ENCODE data around the gene PLD5. TPM values are rescaled to one million over a fixed set of nuclear protein-coding genes. Genes with fewer than 3 reads are reported as not detected.

Gene PLD5
- polyA plus RNA-seq (ENCODE audit: insufficient read length): 1.2 TPM
- long read RNA-seq, donor 1: 0 reads
- long read RNA-seq, donor 2, full-length matches to known transcripts: 1 of 1 reads
- long read RNA-seq, donor 2, partial matches to known transcripts: 0 of 1 reads
- long read RNA-seq, donor 2, other reads (novel, unspliced or antisense): 0 of 1 reads
- long read RNA-seq, donor 3: 0 reads
- long read RNA-seq, donor 4: 0 reads
- long read RNA-seq, donor 5: 0 reads
- long read RNA-seq, donor 6: 0 reads
- long read RNA-seq, donor 7: 0 reads
- long read RNA-seq, donor 8, full-length matches to known transcripts: 1 of 1 reads
- long read RNA-seq, donor 8, partial matches to known transcripts: 0 of 1 reads
- long read RNA-seq, donor 8, other reads (novel, unspliced or antisense): 0 of 1 reads

DNA sequence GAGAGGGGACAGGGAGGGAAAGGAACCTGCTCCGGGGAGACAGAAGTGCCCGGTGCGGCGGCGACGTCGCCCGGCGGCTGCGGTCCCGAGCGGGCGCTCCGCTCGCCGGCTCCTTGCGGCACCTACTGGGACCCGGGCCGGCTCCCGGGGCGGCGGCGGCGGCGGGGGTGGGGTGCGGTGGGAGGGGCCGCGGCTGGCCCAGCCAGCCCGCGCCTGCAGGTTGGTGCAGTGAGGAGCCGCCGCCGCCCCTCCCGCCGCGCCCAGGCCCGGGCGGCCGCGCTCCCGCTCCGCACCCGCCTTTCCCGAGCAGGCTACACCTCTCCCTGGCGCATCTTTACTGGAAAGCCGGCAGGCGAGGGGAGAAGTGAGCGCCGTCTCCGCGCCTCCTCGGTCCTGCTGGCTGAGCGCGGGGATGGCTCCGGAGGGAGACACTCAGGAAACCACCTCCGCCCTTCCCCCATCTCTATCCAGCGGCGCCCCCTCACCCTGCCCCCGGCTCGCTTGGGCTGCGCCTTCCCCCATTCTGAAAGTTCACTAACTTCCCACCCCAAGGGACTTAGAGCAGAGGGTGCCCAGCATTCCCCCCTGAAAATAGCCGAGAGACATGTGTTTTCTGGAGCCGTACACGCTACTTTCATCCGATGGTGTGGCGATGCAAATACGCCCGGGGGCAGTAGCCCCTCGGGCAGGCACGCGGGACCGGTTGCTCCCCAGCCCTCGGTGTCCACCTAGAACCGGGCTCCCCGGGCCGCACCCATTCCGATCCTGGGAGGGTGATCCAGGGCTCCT is at the start of gene PLD5:
Gene PLD5 (minus strand): TSS at position 127 of the 789 bp plus-strand sequence.
- no peak for DNase-seq

DNA sequence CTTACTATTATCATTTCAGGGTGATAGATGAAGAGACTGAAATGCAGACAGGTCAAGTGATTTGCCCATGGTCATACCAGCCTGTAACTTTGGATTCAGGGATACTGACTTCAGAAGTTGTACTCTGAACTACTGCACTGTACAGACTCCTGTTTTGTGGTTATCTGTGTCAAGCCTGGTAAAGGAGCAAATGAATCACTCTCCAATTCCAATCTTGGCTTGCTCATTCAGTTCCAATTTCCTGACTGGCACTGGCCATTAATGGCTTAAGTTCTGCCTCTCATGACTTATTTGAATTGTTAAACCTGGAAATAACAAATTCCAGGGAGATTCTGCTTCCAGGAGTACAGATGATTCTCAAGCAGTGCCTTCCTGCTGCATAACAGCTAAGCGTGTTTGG is 45.4 kb upstream of the PLD5 start:
- no peak for DNase-seq

GRCh38 chr1:242568666-242569065 is 44.2 kb upstream of the PLD5 start:
- DNase-seq: no peak

DNA sequence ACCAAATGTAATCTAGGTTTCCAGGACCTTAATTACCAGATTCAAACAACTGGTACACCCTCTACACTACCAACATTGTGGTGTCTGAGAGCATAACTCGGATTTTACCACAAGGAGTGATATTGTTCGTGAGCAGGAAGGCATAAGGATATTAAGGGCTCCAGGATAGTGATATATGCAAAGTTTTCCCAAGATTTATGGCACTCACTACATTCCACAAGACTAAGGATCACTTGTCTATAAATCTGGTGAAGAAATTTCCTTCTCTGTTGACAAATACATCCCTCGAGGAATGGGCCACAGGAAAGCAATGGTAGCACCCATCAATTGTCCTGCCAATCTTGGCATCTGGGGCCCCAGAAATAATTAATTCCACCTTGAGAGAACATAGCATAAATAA is 43.1 kb upstream of the PLD5 start:
- DNase-seq: no peak

GRCh38 chr1:242556759-242557158 is 32.3 kb upstream of the PLD5 start:
- no peak for DNase-seq

GRCh38 chr1:242556276-242556675 is 31.8 kb upstream of the PLD5 start:
- DNase-seq: no peak

- no peak for DNase-seq
Measured at GRCh38 chr1:242554577-242554976, 30.1 kb upstream of the PLD5 start.

DNA sequence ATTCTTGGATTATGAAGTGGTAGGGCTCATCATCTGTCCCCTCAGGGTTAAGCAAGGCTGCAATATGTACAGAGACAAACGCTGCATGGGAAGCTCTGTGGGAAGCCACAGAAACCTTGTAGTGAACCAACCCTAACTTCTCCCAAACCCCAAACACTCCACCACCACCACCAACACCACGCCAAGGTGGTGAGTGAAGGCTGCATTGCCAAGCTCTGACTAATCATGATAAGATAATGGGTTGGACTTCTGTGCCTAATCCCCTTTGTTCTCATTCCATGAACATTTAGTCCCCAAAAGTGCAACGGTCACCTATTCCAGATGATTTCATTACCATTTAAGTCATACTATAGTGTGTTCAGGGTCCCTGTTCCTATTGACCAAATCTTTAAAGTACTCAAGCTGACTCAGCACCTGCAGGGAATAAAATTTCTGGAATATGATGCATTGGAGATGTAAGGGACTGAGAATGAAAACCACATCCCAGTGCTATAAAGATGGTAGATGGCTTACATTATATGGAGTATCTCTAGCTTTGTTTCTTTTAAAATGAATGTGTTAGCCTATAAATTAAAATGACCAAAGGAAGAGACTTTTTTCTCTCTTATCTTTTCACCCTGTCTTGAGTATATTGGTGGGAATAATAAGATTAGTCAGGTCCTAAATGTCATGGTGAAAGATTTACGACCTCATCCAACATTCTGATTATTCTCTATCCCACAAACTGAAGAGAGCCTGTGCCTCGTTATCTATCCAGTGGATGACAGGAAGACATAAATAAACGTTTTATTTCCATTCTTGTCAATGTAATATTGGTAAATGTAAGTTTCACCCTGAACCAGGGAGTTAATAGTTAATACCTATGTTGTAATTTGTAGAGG is 22.6 kb upstream of the PLD5 start:
- DNase-seq: no peak

DNA sequence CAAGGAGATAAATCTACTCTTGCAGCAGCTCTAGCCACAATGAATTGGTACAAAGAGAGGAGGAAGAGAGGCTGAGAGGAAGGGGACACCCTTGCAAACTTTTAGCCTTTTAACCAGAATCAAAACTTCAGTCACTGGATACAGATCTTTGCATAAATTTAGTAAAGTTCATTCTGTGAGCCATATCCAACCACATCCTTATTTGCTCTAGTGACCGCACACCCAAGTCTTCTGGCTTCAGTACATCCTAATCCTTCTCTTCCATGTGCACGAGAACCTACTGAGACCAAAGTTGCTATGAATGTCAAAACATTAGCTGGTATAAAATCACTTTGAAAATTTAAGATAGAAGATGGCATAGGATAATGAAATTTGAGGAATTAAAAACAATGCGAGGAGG is 21.9 kb upstream of the PLD5 start:
- DNase-seq: no peak

DNA sequence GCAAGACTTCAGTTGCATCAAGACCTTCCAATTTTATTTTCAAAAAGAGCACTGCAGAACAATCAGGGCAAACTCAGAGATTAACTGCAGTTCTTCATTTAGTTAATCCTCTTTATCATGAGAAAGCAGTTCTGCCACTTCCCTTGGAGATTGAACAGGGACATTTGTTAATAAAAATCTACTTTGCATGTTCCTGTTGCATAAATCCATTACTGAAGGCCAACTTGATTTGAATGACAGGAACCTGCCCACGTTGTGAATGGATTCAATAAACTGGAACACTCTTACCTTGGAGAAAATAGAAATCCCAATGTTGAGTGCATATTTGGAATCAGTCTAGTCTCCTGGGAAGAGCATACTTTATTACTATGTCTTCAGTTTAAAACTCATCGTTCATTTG is 19.6 kb upstream of the PLD5 start:
- no peak for DNase-seq

DNA sequence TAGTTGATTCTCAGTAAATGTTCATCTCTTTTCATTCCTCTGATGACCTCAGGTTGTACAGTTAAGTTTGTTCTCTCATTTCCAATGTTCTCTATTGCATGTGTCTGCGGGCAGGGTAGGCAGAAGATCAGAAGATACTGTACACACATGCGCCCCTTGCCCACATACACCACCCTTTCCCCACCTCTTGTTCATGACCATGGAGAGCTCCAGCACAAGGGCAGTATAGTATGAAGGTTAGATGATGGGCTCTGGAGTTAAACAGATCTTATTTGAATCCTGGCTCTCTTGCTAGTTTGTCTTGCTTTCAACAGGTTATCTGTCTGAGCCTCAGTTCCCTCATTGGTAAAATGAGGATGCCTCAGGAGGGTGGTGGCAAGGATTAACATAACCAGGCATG is 17.8 kb upstream of the PLD5 start:
- DNase-seq: no peak

GRCh38 chr1:242535986-242536385 is 11.5 kb upstream of the PLD5 start:
- DNase-seq: no peak

- DNase-seq: no peak
Measured at GRCh38 chr1:242534753-242535152, 10.3 kb upstream of the PLD5 start.

- no peak for DNase-seq
Measured at GRCh38 chr1:242530761-242531160, 6.3 kb upstream of the PLD5 start.

- DNase-seq: no peak
Measured at GRCh38 chr1:242525769-242526168, 1.3 kb upstream of the PLD5 start.

GRCh38 chr1:242525360-242525722 is 844 bp upstream of the PLD5 start:
- no peak for DNase-seq

GRCh38 chr1:242523719-242524570 is 552 bp downstream of the PLD5 start:
- no peak for DNase-seq

DNA sequence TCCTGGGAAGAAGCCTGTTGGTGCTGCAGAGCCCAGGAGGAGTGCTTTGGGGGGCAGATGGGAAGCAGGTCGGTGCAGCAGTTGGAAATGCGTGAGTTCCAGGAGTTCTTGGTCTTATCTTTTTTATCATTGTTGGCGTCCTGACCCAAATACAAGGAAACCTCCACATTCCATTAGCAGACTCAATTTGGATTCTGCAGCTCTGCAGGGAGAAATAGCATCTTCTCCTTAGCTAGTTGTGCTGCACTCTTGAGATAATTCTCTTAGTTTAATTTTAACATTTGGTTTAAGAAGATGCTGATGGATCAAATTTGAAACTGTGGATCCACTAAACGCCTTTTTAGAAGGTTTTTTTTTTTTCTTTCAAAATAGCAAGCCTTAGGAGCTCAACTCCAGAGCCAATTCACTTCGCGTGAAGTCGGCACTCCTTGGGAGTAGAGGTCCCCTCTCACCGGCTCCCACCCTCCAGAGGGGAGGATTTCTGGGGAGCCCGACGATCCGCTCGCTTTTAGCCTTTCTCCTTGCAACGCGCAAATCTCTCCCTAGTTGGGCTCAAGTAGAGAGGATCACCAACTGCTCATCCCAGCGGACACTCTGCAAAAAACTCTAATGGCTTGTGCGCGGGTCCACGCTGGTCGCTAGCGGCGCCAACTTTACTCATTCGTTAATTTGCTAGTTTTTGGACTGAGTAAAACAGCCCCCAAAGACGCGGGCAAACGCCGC is 1.3 kb downstream of the PLD5 start:
- DNase-seq: no peak

DNA sequence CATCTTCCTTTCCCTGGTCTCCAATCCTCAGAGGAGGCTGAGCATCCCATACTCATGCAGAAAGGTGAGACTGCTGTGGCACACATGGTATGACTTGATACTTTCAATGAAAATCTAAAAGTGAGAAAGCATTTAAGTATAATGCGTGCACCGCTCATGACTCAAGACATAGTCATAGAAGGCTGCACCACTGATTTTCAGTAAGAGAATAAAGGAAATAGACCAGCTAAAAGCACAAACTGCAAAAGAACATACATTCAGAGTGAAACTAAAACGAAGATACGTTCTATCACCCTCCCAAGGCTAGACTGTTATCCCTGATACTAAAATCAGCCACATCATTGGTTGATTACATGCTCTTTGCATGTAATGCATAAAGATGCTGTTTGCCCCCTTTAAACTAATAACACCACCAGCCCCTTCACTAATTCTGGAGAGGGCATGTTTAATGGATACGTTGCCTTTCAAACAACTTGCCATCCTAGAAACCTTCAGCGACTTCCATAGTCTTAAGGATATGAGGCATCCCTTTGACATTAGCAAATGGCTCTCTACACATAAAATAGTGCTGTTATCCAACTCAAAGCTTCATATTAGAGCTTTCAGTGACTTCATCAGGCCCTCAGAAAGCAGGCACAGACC is 2.1 kb downstream of the PLD5 start:
- DNase-seq: no peak

DNA sequence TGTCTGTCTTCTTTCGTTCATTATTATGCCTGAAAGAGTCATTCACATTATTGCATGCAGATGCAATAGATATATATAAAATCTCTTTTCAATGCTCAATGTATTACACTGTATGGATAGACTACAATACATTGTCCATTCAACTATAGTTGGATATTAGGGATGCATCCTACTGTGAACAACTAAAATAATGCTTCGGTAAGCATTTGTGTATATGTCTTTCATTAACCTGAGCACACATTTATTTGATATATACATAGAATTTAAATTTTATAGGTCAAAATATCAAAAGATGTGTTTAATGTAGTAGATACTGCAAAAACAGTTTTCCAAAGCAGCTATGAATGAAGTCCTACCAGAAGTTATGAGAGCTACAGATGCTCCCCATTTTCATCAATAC is 8.9 kb downstream of the PLD5 start:
- no peak for DNase-seq

All from left kidney (tissue), 8 donors.